Mammary epithelial cell (primary cell): ENCODE data around the gene ZNF736.

ENCODE experiments used
- EZH2 ChIP-seq: IDR thresholded peaks from 2 replicates; pipeline ENCODE4 v1.6.1; 2012; ENCODE audit warnings: low read length, inconsistent platforms, borderline replicate concordance
- TF ChIP-seq, protein P1 (sequence below), 2 donors: IDR thresholded peaks in 1 of 2; conservative IDR thresholded peaks in 1 of 2; 2 replicates each; pipeline ENCODE4 v1.5.1; 2011 to 2012; ENCODE audit warnings: inconsistent platforms in 2 of 2, low read length in 2 of 2, mild to moderate bottlenecking in 2 of 2, control low read depth in 1 of 2, low read depth in 1 of 2; ENCODE audit not compliant: insufficient read depth in 1 of 2; ENCODE audit errors: extremely low read depth in 1 of 2

GRCh38 chr7:64277630-64278029, 36.1 kb upstream of the ZNF736 start:
- TF ChIP-seq, protein P1, sequence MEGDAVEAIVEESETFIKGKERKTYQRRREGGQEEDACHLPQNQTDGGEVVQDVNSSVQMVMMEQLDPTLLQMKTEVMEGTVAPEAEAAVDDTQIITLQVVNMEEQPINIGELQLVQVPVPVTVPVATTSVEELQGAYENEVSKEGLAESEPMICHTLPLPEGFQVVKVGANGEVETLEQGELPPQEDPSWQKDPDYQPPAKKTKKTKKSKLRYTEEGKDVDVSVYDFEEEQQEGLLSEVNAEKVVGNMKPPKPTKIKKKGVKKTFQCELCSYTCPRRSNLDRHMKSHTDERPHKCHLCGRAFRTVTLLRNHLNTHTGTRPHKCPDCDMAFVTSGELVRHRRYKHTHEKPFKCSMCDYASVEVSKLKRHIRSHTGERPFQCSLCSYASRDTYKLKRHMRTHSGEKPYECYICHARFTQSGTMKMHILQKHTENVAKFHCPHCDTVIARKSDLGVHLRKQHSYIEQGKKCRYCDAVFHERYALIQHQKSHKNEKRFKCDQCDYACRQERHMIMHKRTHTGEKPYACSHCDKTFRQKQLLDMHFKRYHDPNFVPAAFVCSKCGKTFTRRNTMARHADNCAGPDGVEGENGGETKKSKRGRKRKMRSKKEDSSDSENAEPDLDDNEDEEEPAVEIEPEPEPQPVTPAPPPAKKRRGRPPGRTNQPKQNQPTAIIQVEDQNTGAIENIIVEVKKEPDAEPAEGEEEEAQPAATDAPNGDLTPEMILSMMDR (conservative IDR thresholded peaks at IDR 0.05 in 1 of 2, IDR thresholded peaks at IDR 0.05 in 1 of 2; ENCODE audit: extremely low read depth in 1 of 2, insufficient read depth in 1 of 2, low read depth in 1 of 2, low read length in 2 of 2): no peak
- TF ChIP-seq EZH2: no peak
